GM19238 (cell line): ENCODE data around the gene MDH1.

Experiments used
- DNase-seq: peaks from one replicate; pipeline ENCODE4 v3.0.0; 2011; ENCODE audit warnings: low spot score; ENCODE audit not compliant: insufficient read length

MDH1 gene

GRCh38 chr2:63631501-63631900 lies 42.7 kb downstream of the MDH1 start:
- DNase-seq, result no peak

GRCh38 chr2:63632382-63632781 lies 43.6 kb downstream of the MDH1 start:
- DNase-seq, result no peak

DNA sequence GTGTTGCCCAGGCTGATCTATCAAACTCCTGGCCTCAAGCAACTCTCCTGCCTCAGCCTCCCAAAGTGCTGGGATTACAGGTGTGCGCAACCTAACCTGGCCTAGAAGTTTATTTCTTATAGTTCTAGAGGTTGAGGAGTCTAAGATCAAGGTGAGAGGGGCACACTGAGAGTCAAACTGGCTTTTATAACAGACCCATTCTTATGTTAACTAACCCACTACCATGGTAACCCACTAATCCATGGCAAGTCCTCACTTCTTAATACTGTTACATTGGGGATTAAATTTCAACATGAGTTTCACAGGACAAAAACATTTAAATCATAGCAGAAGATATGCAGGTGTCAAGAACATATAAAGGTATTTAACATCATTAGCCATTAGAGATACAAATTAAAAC lies 50.6 kb downstream of the MDH1 start:
- DNase-seq, result no peak

DNA sequence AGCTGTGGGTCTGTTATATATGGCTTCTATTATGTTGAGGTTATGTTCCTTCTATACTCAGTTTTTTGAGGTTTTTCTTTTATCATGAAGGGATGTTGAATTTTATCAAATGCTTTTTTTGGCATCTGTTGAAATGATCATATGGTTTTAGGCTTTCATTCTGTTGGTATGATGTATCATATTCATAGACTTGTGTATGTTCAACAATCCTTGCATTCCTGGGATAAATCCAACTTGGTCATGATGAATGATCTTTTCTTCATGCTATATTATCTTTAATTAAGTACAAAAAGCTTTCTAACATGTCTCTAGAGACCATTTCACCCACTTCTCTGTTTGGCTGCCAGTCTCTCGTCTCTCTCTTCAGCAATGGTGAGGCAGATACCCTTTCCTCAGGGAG lies 54.2 kb downstream of the MDH1 start:
- DNase-seq, result no peak

DNA sequence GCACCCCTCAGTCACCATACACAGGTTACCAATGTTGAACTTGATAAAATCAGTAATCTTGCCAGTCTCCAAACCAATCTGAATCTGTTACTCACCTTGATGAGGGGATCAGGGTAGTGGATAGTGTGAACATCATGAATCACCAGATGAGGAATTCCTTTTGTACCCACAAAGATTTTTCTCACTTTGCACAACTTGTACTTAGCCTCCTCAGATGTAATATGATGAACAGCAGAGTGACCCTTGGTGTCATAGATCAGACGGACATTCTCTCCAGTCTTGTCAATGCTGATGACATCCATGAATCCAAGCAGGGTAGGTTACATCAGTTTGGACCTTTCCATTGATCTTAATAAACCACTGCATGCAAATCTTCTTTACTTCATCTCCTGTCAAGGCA lies 54.7 kb downstream of the MDH1 start:
- no peak for DNase-seq

DNA sequence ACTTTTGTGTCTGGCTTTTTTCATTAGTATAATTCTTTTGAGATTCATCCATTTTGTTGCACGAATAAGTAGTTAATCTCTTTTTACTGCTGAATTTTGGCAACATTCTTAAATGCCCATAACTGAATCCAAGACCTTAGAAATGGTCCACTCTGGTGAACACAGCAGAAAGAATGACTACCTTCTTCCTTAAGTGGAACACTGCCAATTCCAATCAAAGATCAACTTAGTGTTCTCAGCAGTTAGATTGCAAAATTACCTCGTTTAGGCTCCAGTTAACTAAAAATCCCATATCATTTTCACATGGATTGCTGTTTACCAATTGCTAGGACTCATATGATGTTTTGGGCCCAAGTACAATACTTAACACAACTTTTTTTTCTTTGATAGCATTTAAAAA lies 59.9 kb downstream of the MDH1 start:
- no peak for DNase-seq

- DNase-seq, result no peak
These were observed 61.1 kb downstream of the MDH1 start for GRCh38 chr2:63649829-63650228.

- DNase-seq, result no peak
These were observed 62.0 kb downstream of the MDH1 start for GRCh38 chr2:63650756-63651155.

DNA sequence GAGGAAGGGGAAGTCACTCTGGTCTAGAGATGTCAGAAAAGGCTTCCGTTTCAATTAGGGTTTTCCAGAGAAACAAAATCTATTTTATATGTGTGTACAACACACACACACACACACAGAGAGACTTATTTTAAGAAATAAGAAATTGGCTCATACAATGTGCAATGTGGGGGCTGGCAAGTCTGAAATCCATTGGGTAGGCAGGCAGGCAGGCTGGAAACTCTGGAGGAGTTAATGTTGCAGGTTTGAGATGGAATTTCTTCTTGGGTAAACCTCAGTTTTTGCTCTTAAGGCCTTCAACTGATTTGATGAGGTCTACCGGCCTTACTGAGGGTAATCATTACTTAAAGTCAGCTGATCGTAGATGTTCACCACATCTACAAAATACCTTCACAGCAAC lies 62.6 kb downstream of the MDH1 start:
- no peak for DNase-seq

DNA sequence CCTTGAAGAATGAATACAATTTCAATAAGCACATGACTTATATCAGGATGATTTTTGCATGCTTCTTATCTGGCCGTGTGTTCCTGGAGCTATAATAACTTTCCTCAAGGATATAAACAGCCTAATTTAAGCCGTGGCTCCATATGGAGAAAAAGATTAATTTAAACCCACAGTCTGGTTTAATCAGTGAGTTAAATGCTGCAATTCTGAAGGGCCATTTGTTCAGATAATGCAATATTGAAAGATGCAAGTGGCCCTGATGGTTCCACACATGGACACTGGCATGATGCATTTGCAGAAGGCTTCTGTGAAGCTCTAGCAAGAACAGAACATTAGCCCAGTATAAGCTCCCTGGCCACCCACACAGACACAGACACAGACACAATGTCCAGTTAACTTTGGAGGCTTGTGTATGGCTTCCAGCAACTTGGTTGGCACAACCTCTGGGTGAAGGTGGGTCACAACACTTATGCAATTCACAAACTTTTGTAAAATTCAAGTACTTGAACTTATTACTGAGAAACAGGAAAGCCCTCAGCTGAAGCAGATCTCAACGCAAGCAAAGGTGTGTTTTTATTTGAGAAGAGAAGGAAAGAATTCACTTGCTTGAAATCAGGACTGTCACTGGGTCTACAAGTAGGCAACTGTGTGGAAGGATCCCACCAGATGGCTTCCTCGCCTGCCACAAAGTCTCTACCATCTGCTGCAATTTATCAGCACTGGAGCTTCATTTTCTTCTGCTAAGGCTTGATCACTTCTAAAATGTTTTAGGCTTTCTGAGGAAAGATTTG lies 63.3 kb downstream of the MDH1 start:
- DNase-seq, result no peak

DNA sequence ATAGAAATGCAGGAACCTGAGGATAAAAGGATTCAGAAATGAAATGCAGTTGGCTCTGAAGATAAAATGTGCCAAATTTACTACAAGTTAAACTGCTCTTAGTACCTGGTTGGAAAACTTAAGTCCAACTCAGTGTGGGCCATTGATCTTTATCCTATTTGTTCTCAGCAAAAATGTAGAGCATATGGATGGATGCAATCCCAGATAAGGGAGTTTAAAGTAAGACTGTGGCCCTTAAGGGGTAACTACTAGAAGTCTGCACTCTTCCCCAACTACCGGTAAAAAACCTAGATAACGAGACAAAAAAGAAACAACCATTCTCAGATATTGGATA lies 63.9 kb downstream of the MDH1 start:
- DNase-seq, result no peak

DNA sequence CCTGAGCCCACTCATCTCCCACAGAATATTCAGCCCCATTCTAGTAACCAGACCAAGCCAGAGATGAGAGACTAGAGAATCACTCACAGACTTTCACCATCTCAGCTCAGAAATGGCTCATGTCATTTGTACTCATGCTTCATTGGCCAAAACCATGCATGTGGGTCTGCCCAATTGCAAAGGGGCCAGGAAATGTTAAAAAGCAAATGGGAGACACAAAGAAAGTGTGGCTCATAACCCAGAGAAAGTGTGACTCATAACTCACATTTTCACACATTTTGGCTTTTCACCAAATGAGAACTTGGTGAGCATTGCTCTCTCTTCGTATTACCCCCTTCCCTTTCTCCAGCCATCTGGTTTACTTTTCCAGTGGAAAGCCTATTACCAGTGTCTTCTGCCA lies 66.2 kb downstream of the MDH1 start:
- no peak for DNase-seq
